Smooth muscle cell (in vitro differentiated cells): ENCODE results near the gene RPP30. TPM values are rescaled to one million over a fixed set of nuclear protein-coding genes. Genes with fewer than 3 reads are reported as not detected.
"Not testable (repeated sequence)": the region's sequence is repeated elsewhere in the genome, so short reads cannot be mapped to it uniquely, and the experiment has no call there.

Source experiments
- DNase-seq: peaks from one replicate; lab custom pipeline; 2025; ENCODE audit not compliant: unreplicated experiment; lab: John Stamatoyannopoulos, UW
- H2AFZ ChIP-seq: fragments of 200-600 bp; sonication (generic); 2 replicates; pipeline ENCODE4 v1.6.0; 2016; ENCODE audit warnings: antibody characterized with exemption, low read depth, mild to moderate bottlenecking
- H3F3A ChIP-seq: fragments of 200-600 bp; sonication (generic); 2 replicates; pipeline ENCODE4 v1.6.0; 2017; ENCODE audit warnings: antibody characterized with exemption, low read depth
- H3K27ac ChIP-seq: fragments of 200-600 bp; sonication (generic); 2 replicates; pipeline ENCODE4 v1.5.1; 2016; ENCODE audit warnings: low read depth, mild to moderate bottlenecking
- H3K27me3 ChIP-seq: fragments of 200-600 bp; sonication (generic); 2 replicates; pipeline ENCODE4 v1.6.1; 2016; ENCODE audit warnings: low read depth, mild to moderate bottlenecking
- H3K36me3 ChIP-seq: fragments of 200-600 bp; sonication (generic); 2 replicates; pipeline ENCODE4 v1.5.1; 2016; ENCODE audit warnings: low read depth
- H3K4me1 ChIP-seq: fragments of 200-600 bp; sonication (generic); 2 replicates; pipeline ENCODE4 v1.5.1; 2016; ENCODE audit warnings: low read depth
- H3K4me2 ChIP-seq: fragments of 200-600 bp; sonication (generic); 2 replicates; pipeline ENCODE4 v1.6.0; 2016; ENCODE audit warnings: mild to moderate bottlenecking
- H3K4me3 ChIP-seq: fragments of 200-600 bp; sonication (generic); 2 replicates; pipeline ENCODE4 v1.5.1; 2016; ENCODE audit warnings: mild to moderate bottlenecking
- H3K79me2 ChIP-seq: fragments of 200-600 bp; sonication (generic); 2 replicates; pipeline ENCODE4 v1.6.0; 2016; ENCODE audit warnings: low read depth, mild to moderate bottlenecking
- H3K9ac ChIP-seq: fragments of 200-600 bp; sonication (generic); 2 replicates; pipeline ENCODE4 v1.6.0; 2016; ENCODE audit warnings: low read depth
- H3K9me3 ChIP-seq: fragments of 200-600 bp; sonication (generic); replicated peaks from 2 replicates; pipeline ENCODE4 v1.5.1; 2016; ENCODE audit warnings: low read depth
- H4K20me1 ChIP-seq: fragments of 200-600 bp; sonication (generic); 2 replicates; pipeline ENCODE4 v1.6.0; 2016; ENCODE audit warnings: low read depth
- CTCF ChIP-seq: fragments of 200-600 bp; sonication (generic); IDR thresholded peaks from 2 replicates; pipeline ENCODE4 v1.5.1; 2017; ENCODE audit warnings: borderline replicate concordance, mild to moderate bottlenecking, antibody characterized with exemption; ENCODE audit not compliant: insufficient read depth, poor library complexity, severe bottlenecking
- WGBS: methylation state at CpG from one replicate; pipeline ENCODE4 v1.1.7; 2016; ENCODE audit warnings: low lambda C conversion rate; 5-methylcytosine and 5-hydroxymethylcytosine counted together
- polyA plus RNA-seq: library from polyadenylated mRNA; unstranded; fragments of >200 nt; fragmentation: Nextera tagmentation; extraction: Ambion mirVana; gene quantifications from 2 replicates; pipeline ENCODE4 v1.2.1, GENCODE V29; 2016
- total RNA-seq: library from RNA; depleted of rRNA; stranded (reverse); fragments of >200 nt; gene quantifications from 2 replicates; pipeline ENCODE4 v1.2.3, GENCODE V29; 2014

Gene RPP30
- total and polyA plus RNA-seq, 2 experiments from 2014 or later = 48.2 to 73.0 TPM

GRCh38 chr10:90879062-90879461 lies 7.3 kb downstream of the RPP30 start:
- Histone ChIP-seq H3K4me1 (no peaks in the 10 kb centered on the region), H3K79me2 (peaks cover 1% of the 10 kb centered on the region), H4K20me1 (no peaks in the 10 kb centered on the region), H3K27ac (no peak overlapping the region), H3K4me3 (no peak overlapping the region), H2AFZ (no peak overlapping the region), H3K27me3 (no peaks in the 10 kb centered on the region), H3K36me3 (peaks cover 10% of the 10 kb centered on the region), H3K9me3 (no peaks in the 10 kb centered on the region), H3K4me2 (no peak overlapping the region), H3K9ac (no peak overlapping the region), H3F3A (no peaks in the 10 kb centered on the region)
- 98% methylated on average over 2 of the region's 2 CpGs for whole genome bisulfite sequencing
- TF ChIP-seq CTCF = no peak
- DNase-seq = no peak

- H4K20me1 ChIP-seq, H3K27me3 ChIP-seq, H3K9ac ChIP-seq, H2AFZ ChIP-seq, H3K4me1 ChIP-seq, H3K27ac ChIP-seq, DNase-seq, H3K4me2 ChIP-seq, H3F3A ChIP-seq, H3K79me2 ChIP-seq, H3K9me3 ChIP-seq, H3K4me3 ChIP-seq: not testable (repeated sequence)
- TF ChIP-seq CTCF = peak; percentile 73
- H3K36me3 ChIP-seq = peaks cover 10% of the 10 kb centered on the region
- 80% methylated on average over 8 of the region's 8 CpGs for WGBS
Observed at GRCh38 chr10:90880059-90880719, 8.4 kb downstream of the RPP30 start.

GRCh38 chr10:90884431-90884830 lies 12.7 kb downstream of the RPP30 start:
- Histone ChIP-seq H3K79me2 (no peaks in the 10 kb centered on the region), H3K36me3 (peaks cover 15% of the 10 kb centered on the region), H3K9ac (peak overlapping the region; percentile 1), H3K9me3 (no peaks in the 10 kb centered on the region), H3K4me1 (peaks cover 3% of the 10 kb centered on the region), H3K27me3 (no peaks in the 10 kb centered on the region), H3K4me3 (no peak overlapping the region), H2AFZ (no peak overlapping the region), H3F3A (no peaks in the 10 kb centered on the region), H3K4me2 (peak overlapping the region; percentile 7), H3K27ac (no peak overlapping the region), H4K20me1 (no peaks in the 10 kb centered on the region)
- no peak for DNase-seq
- WGBS = 90% methylated on average over 3 of the region's 3 CpGs
- TF ChIP-seq CTCF = no peak

GRCh38 chr10:90885176-90885575 lies 13.4 kb downstream of the RPP30 start:
- H3K4me2 ChIP-seq = peak overlapping the region; percentile 52
- no peak overlapping the region for H2AFZ ChIP-seq
- no peak overlapping the region for H3K4me3 ChIP-seq
- no peak overlapping the region for H3K9ac ChIP-seq
- H3K4me1 ChIP-seq = peaks cover 3% of the 10 kb centered on the region
- H3K36me3 ChIP-seq = peaks cover 11% of the 10 kb centered on the region
- no peaks in the 10 kb centered on the region for H3F3A ChIP-seq
- no peak for TF ChIP-seq CTCF
- no peak for DNase-seq
- H3K27me3 ChIP-seq = no peaks in the 10 kb centered on the region
- no peaks in the 10 kb centered on the region for H4K20me1 ChIP-seq
- WGBS = 79% methylated on average over 1 of the region's 1 CpG
- peak overlapping the region; percentile 33 for H3K27ac ChIP-seq
- no peaks in the 10 kb centered on the region for H3K9me3 ChIP-seq
- no peaks in the 10 kb centered on the region for H3K79me2 ChIP-seq
